ENCODE results near the gene CAP2. TPM values are rescaled to one million over a fixed set of nuclear protein-coding genes. Genes with fewer than 3 reads are reported as not detected.

The CAP2 gene
- total and polyA plus RNA-seq, 7 experiments from 2014 or later, result not detected

GRCh38 chr6:17494177-17494576 is 100.8 kb downstream of the CAP2 start:
- peaks cover 30 to 54% (median 44%) of the 10 kb centered on the region in 5 donors for H3K27me3 Mint-ChIP-seq
- Histone ChIP-seq H3K27ac (ENCODE audit: low read depth, low read length) (no peak overlapping the region), H3K4me1 (ENCODE audit: control insufficient read depth in 2 of 2, insufficient read depth in 2 of 2, low read length in 2 of 2) (no peaks in the 10 kb centered on the region), H3K36me3 (ENCODE audit: control insufficient read depth in 2 of 3, insufficient read depth in 3 of 3, low read length in 3 of 3) (no peaks in the 10 kb centered on the region), H3K27me3 (ENCODE audit: control insufficient read depth in 2 of 2, insufficient read depth in 2 of 2, low read length in 2 of 2) (peaks cover 0 to 6% of the 10 kb centered on the region in 2 donors), H3K9me3 (ENCODE audit: control insufficient read depth in 2 of 3, low read length in 3 of 3) (no peaks in the 10 kb centered on the region), H3K4me3 (ENCODE audit: low read length) (no peak overlapping the region)
- no peak overlapping the region for H3K27ac Mint-ChIP-seq
- peaks cover 0 to 3% (median 0%) of the 10 kb centered on the region in 7 donors for H3K4me1 Mint-ChIP-seq
- ATAC-seq (no peak), DNase-seq (no peak)
- intact Hi-C loops (cut with micrococcal nuclease), result no loop called here
- H3K4me3 Mint-ChIP-seq, result no peak overlapping the region
- ChIA-PET CTCF (no interaction called here), POLR2A (interaction anchor here (0.5 kb wide), 1 partner anchor 18 kb away, joined by 4 read pairs; no protein-coding TSS in a partner anchor)
- peaks cover 0 to 4% (median 0%) of the 10 kb centered on the region in 11 donors for H3K9me3 Mint-ChIP-seq
- no peaks in the 10 kb centered on the region for H3K36me3 Mint-ChIP-seq

GRCh38 chr6:17494919-17495318 is 101.5 kb downstream of the CAP2 start:
- CTCF ChIA-PET, result no interaction called here
- no peak overlapping the region for H3K27ac ChIP-seq (ENCODE audit: low read depth, low read length)
- peaks cover 0 to 6% of the 10 kb centered on the region in 2 donors for H3K27me3 ChIP-seq (ENCODE audit: control insufficient read depth in 2 of 2, insufficient read depth in 2 of 2, low read length in 2 of 2)
- DNase-seq (no peak), ATAC-seq (no peak)
- no peak overlapping the region for H3K4me3 Mint-ChIP-seq
- no peak overlapping the region for H3K4me3 ChIP-seq (ENCODE audit: low read length)
- H3K27me3 Mint-ChIP-seq, result peaks cover 30 to 54% (median 44%) of the 10 kb centered on the region in 5 donors
- no peaks in the 10 kb centered on the region for H3K9me3 ChIP-seq (ENCODE audit: control insufficient read depth in 2 of 3, low read length in 3 of 3)
- H3K9me3 Mint-ChIP-seq, result peaks cover 0 to 4% (median 0%) of the 10 kb centered on the region in 11 donors
- peaks cover 0 to 3% (median 0%) of the 10 kb centered on the region in 7 donors for H3K4me1 Mint-ChIP-seq
- no peaks in the 10 kb centered on the region for H3K36me3 Mint-ChIP-seq
- intact Hi-C loops (cut with micrococcal nuclease), result no loop called here
- H3K27ac Mint-ChIP-seq, result no peak overlapping the region
- no peaks in the 10 kb centered on the region for H3K4me1 ChIP-seq (ENCODE audit: control insufficient read depth in 2 of 2, insufficient read depth in 2 of 2, low read length in 2 of 2)
- H3K36me3 ChIP-seq (ENCODE audit: control insufficient read depth in 2 of 3, insufficient read depth in 3 of 3, low read length in 3 of 3), result no peaks in the 10 kb centered on the region
- POLR2A ChIA-PET, result interaction anchor here (0.6 kb wide), 1 partner anchor 60 kb away, joined by 5 read pairs; no protein-coding TSS in a partner anchor

GRCh38 chr6:17497535-17498095 is 104.2 kb downstream of the CAP2 start:
- Histone ChIP-seq H3K9me3 (ENCODE audit: control insufficient read depth in 2 of 3, low read length in 3 of 3) (no peaks in the 10 kb centered on the region), H3K4me3 (ENCODE audit: low read length) (no peak overlapping the region), H3K27me3 (ENCODE audit: control insufficient read depth in 2 of 2, insufficient read depth in 2 of 2, low read length in 2 of 2) (peaks cover 0 to 4% of the 10 kb centered on the region in 2 donors), H3K27ac (ENCODE audit: low read depth, low read length) (no peak overlapping the region), H3K36me3 (ENCODE audit: control insufficient read depth in 2 of 3, insufficient read depth in 3 of 3, low read length in 3 of 3) (no peaks in the 10 kb centered on the region), H3K4me1 (ENCODE audit: control insufficient read depth in 2 of 2, insufficient read depth in 2 of 2, low read length in 2 of 2) (no peaks in the 10 kb centered on the region)
- intact Hi-C loops (cut with micrococcal nuclease), result no loop called here
- no peaks in the 10 kb centered on the region for H3K4me1 Mint-ChIP-seq
- no peak overlapping the region for H3K4me3 Mint-ChIP-seq
- peaks cover 23 to 37% (median 29%) of the 10 kb centered on the region in 5 donors for H3K27me3 Mint-ChIP-seq
- ChIA-PET CTCF (no interaction called here), POLR2A (no interaction called here)
- no peak for ATAC-seq
- no peaks in the 10 kb centered on the region for H3K36me3 Mint-ChIP-seq
- peaks cover 0 to 4% (median 0%) of the 10 kb centered on the region in 11 donors for H3K9me3 Mint-ChIP-seq
- H3K27ac Mint-ChIP-seq, result no peak overlapping the region
- no peak for DNase-seq

GRCh38 chr6:17501442-17501841 is 108.0 kb downstream of the CAP2 start:
- Mint-ChIP-seq H3K9me3 (no peaks in the 10 kb centered on the region), H3K4me3 (no peak overlapping the region), H3K4me1 (no peaks in the 10 kb centered on the region), H3K27me3 (peaks cover 4 to 13% (median 6%) of the 10 kb centered on the region in 5 donors), H3K36me3 (no peaks in the 10 kb centered on the region), H3K27ac (no peak overlapping the region)
- no peaks in the 10 kb centered on the region for H3K4me1 ChIP-seq (ENCODE audit: control insufficient read depth in 2 of 2, insufficient read depth in 2 of 2, low read length in 2 of 2)
- no peak for DNase-seq
- H3K27ac ChIP-seq (ENCODE audit: low read depth, low read length), result no peak overlapping the region
- intact Hi-C loops (cut with micrococcal nuclease), result no loop called here
- H3K9me3 ChIP-seq (ENCODE audit: control insufficient read depth in 2 of 3, low read length in 3 of 3), result no peaks in the 10 kb centered on the region
- no peaks in the 10 kb centered on the region for H3K36me3 ChIP-seq (ENCODE audit: control insufficient read depth in 2 of 3, insufficient read depth in 3 of 3, low read length in 3 of 3)
- no peaks in the 10 kb centered on the region for H3K27me3 ChIP-seq (ENCODE audit: control insufficient read depth in 2 of 2, insufficient read depth in 2 of 2, low read length in 2 of 2)
- POLR2A ChIA-PET, result no interaction called here
- ATAC-seq, result no peak
- CTCF ChIA-PET, result no interaction called here
- no peak overlapping the region for H3K4me3 ChIP-seq (ENCODE audit: low read length)

- ChIA-PET POLR2A (no interaction called here), CTCF (no interaction called here)
- no peak overlapping the region for H3K27ac Mint-ChIP-seq
- no peaks in the 10 kb centered on the region for H3K36me3 Mint-ChIP-seq
- no peak overlapping the region for H3K27ac ChIP-seq (ENCODE audit: low read depth, low read length)
- peaks cover 0 to 13% (median 6%) of the 10 kb centered on the region in 5 donors for H3K27me3 Mint-ChIP-seq
- no peak for ATAC-seq
- no peaks in the 10 kb centered on the region for H3K36me3 ChIP-seq (ENCODE audit: control insufficient read depth in 2 of 3, insufficient read depth in 3 of 3, low read length in 3 of 3)
- no peaks in the 10 kb centered on the region for H3K27me3 ChIP-seq (ENCODE audit: control insufficient read depth in 2 of 2, insufficient read depth in 2 of 2, low read length in 2 of 2)
- intact Hi-C loops (cut with micrococcal nuclease), result no loop called here
- H3K4me3 ChIP-seq (ENCODE audit: low read length), result no peak overlapping the region
- H3K9me3 Mint-ChIP-seq, result no peaks in the 10 kb centered on the region
- no peak for DNase-seq
- no peak overlapping the region for H3K4me3 Mint-ChIP-seq
- H3K4me1 ChIP-seq (ENCODE audit: control insufficient read depth in 2 of 2, insufficient read depth in 2 of 2, low read length in 2 of 2), result no peaks in the 10 kb centered on the region
- H3K4me1 Mint-ChIP-seq, result no peaks in the 10 kb centered on the region
- no peaks in the 10 kb centered on the region for H3K9me3 ChIP-seq (ENCODE audit: control insufficient read depth in 2 of 3, low read length in 3 of 3)
Measured at GRCh38 chr6:17501982-17502704, 108.7 kb downstream of the CAP2 start.

- ATAC-seq, result no peak
- no peaks in the 10 kb centered on the region for H3K36me3 Mint-ChIP-seq
- no peak overlapping the region for H3K27ac ChIP-seq (ENCODE audit: low read depth, low read length)
- peaks cover 0 to 6% (median 0%) of the 10 kb centered on the region in 5 donors for H3K27me3 Mint-ChIP-seq
- POLR2A ChIA-PET, result no interaction called here
- no peak overlapping the region for H3K27ac Mint-ChIP-seq
- no peaks in the 10 kb centered on the region for H3K9me3 ChIP-seq (ENCODE audit: control insufficient read depth in 2 of 3, low read length in 3 of 3)
- intact Hi-C loops (cut with micrococcal nuclease), result no loop called here
- H3K9me3 Mint-ChIP-seq, result no peaks in the 10 kb centered on the region
- H3K27me3 ChIP-seq (ENCODE audit: control insufficient read depth in 2 of 2, insufficient read depth in 2 of 2, low read length in 2 of 2), result no peaks in the 10 kb centered on the region
- H3K4me1 Mint-ChIP-seq, result no peaks in the 10 kb centered on the region
- H3K4me1 ChIP-seq (ENCODE audit: control insufficient read depth in 2 of 2, insufficient read depth in 2 of 2, low read length in 2 of 2), result no peaks in the 10 kb centered on the region
- H3K4me3 ChIP-seq (ENCODE audit: low read length), result no peak overlapping the region
- H3K36me3 ChIP-seq (ENCODE audit: control insufficient read depth in 2 of 3, insufficient read depth in 3 of 3, low read length in 3 of 3), result no peaks in the 10 kb centered on the region
- DNase-seq, result no peak
- H3K4me3 Mint-ChIP-seq, result no peak overlapping the region
- CTCF ChIA-PET, result no interaction called here
Measured at GRCh38 chr6:17503051-17503450, 109.7 kb downstream of the CAP2 start.

GRCh38 chr6:17504005-17504404 is 110.6 kb downstream of the CAP2 start:
- H3K36me3 ChIP-seq (ENCODE audit: control insufficient read depth in 2 of 3, insufficient read depth in 3 of 3, low read length in 3 of 3), result no peaks in the 10 kb centered on the region
- intact Hi-C loops (cut with micrococcal nuclease), result no loop called here
- H3K4me3 ChIP-seq (ENCODE audit: low read length), result no peak overlapping the region
- Mint-ChIP-seq H3K4me1 (no peaks in the 10 kb centered on the region), H3K9me3 (no peaks in the 10 kb centered on the region), H3K4me3 (no peak overlapping the region), H3K27me3 (peaks cover 0 to 4% (median 0%) of the 10 kb centered on the region in 5 donors), H3K36me3 (no peaks in the 10 kb centered on the region), H3K27ac (no peak overlapping the region)
- DNase-seq (no peak), ATAC-seq (no peak)
- H3K27me3 ChIP-seq (ENCODE audit: control insufficient read depth in 2 of 2, insufficient read depth in 2 of 2, low read length in 2 of 2), result no peaks in the 10 kb centered on the region
- ChIA-PET CTCF (interaction anchor here (0.6 to 1.8 kb wide), 2 partner anchors 11 to 80 kb away, joined by 3 to 4 read pairs; no protein-coding TSS in a partner anchor), POLR2A (no interaction called here)
- H3K27ac ChIP-seq (ENCODE audit: low read depth, low read length), result no peak overlapping the region
- H3K9me3 ChIP-seq (ENCODE audit: control insufficient read depth in 2 of 3, low read length in 3 of 3), result no peaks in the 10 kb centered on the region
- H3K4me1 ChIP-seq (ENCODE audit: control insufficient read depth in 2 of 2, insufficient read depth in 2 of 2, low read length in 2 of 2), result no peaks in the 10 kb centered on the region

Measured in naive thymus-derived CD4-positive, alpha-beta T cell (primary cell).